ENCODE results near the gene ZMYND15.

ZMYND15 gene

DNA sequence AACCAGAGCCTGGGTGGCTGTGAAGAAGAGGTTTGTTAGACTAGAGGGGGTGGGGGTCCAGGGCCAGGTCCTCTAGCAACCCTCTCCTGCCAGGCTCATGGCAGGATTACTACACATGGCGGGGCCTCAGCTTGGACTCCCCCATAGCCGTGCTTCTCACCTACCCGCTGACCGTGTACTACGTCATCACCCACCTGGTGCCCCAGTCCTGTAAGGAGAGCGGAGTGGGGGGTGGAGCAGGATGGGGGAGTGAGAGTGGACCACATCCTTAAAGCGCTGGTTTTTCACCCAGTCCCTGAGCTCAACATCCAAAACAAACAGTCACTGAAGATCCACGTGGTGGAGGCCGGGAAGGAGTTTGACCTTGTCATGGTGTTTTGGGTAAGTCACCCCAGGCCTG, 4.3 kb downstream of the ZMYND15 start:
- DNase-seq = no peak

DNA sequence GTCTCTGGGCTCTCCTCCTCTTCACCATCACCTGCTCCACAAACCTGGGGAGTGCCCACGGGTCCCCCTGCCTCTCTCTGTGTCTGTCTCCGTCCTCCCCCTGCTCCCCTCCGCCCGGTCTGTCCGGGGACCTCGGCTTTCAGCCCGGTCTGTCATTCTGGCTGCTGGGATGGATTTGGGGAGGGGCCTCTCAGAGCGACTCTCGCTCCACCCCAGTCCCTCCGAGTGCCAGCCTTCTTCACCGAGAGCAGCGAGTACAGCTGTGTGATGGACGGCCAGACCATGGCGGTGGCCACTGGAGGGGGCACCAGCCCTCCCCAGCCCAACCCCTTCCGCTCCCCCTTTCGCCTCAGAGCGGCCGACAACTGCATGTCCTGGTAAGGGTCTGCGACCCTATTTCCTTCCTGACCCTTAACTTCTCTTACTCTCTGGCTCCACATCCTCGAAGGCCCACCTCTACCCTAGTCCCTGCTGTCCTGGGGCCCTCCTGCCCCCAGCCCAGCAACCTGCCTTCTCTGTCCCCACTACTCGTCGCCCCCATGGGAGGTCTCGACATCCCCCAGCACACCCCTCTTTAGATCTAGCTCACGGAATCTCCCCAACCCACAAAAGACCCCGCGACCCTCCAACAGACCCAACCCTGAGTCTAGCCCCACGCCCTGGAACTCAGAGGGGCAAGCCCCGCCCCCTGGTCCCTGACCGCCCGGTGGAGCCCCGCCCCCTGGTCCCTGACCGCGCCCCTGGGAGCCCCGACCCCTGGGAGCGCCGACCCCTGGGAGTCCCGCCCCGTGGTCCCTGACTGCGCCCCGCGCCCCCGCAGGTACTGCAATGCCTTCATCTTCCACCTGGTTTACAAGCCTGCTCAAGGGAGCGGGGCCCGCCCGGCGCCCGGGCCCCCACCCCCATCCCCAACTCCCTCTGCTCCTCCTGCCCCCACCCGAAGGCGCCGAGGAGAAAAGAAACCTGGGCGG, 5.7 kb downstream of the ZMYND15 start:
- DNase-seq = no peak

DNA sequence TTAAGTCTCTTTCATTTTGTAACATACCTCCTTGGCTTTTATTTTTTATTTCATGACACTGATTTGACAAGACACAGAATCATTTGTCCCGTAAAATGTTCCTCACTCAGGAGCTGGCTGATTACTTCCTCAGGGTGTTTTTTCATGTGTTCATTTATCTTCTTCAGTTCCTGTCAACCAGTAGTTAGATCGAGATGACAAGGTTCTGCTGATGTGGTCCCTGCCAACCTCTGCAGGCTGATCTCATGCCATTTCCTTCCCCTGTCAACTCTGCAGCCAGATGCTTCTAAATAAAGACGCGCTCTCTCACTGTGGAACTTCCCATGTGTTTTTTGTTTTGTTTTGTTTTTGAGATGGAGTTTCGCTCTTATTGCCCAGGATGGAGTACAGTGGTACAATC, 8.2 kb downstream of the ZMYND15 start:
- no peak for DNase-seq

DNA sequence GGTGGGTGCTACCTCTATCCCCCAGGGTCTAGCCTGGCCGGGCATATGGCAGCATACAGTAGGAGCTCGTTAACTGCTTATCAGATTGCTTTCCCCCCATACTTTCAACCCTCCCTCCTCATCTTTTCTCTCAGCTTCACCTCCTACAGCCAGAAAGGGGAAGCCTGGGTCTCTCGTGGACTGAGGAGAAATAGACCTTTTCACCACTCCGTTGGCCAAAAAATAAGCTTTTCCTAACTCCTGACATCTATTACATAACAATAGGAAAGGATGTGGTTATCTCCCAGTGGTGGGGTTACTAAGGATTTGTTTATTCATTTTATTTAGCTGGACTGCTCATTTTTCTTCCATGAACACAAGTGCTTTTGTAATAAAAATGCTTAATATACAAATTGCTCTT, 9.1 kb downstream of the ZMYND15 start:
- no peak for DNase-seq

DNA sequence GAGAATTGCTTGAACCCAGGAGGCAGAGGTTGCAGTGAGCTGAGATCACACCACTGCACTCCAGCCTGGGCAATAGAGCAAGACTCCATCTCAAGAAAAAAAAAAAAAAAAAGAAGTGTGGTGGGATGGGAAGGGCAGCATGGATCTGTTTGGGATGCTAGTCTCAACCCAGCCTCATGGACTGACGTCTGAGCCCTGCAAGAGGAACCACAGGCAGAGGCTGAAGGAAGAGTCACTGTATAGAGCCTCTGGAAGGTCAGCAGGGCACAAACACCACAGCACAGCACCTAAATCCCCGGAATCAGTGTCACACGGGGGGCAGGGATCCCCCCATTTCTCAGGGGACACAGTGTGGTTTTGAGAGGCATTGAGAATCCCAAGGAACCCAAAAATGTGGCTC, 11.0 kb downstream of the ZMYND15 start:
- no peak for DNase-seq

DNA sequence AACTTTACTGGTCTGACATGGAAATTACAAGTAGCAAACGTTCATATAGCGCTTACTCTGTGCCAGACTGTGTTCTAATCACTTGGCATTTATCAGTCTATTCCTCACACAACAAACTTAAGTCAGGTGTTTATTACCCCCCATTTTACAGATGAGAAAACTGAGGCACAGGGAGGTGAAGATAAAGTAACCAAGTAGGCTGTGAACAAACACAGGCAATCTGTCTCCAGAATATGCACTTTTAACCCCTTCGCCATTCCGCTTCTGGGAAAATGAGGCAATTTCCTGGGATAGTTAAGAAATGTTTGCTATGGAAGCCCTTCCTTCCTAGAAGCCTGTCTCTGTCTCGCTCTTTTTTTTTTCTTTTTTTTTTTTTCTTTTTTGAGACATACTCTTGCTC, 12.3 kb downstream of the ZMYND15 start:
- no peak for DNase-seq

DNA sequence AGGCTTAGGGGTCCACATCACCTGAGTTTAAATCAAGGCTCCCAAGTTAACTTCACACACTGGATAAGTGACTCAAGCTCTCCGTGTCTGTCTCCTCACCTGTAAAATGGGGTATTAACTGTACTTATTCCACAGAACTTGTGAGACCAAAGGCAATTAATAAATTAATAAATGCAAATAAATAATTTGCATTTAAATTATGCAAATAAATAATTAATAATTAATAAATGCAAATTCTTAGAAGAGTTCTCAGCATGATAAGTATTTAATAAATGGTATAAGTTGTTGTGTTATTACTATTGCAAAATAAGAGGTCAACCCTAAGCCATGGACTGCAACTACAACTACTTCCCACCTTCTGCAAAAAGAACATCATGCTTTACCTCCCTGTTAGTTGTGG, 13.8 kb downstream of the ZMYND15 start:
- DNase-seq = no peak

DNA sequence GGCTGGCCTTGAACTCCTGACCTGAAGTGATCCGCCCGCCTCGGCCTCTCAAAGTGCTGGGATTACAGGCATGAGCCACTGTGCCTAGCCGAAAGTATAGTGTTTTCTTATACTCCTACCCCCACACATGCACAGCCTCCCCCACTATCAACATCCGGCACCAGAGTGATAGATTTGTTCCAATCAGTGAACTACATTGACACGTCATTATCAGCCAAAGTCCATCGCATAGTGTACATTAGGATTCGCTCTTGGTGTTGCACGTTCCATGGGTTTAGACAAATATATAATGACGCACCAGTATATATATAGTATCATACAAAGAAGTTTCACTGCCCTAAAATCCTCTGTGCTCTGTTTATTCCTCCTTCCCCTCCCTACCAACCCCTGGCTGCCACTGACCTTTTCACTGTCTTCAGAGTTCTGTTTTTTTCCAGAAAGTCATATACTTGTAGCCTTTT, 20.2 kb downstream of the ZMYND15 start:
- DNase-seq = no peak

DNA sequence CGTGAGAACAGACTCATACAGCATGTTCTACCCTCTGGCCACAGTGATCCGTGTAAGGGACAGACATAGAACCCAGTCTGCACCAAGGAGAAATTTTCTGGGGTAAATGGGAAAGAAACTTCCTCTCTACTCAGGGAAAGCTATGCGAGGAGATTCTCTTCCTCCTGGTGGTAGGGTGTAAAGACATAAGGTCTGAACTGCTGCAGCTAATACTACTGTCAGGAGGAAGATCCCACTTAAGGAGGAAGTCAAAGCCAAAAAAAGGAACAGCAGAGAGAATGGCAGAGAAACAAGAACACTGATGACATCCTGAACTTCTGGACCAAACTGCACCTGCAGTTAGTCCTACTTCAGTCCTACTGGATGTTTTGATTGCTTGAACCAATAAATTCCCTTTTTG, 25.0 kb downstream of the ZMYND15 start:
- no peak for DNase-seq

DNA sequence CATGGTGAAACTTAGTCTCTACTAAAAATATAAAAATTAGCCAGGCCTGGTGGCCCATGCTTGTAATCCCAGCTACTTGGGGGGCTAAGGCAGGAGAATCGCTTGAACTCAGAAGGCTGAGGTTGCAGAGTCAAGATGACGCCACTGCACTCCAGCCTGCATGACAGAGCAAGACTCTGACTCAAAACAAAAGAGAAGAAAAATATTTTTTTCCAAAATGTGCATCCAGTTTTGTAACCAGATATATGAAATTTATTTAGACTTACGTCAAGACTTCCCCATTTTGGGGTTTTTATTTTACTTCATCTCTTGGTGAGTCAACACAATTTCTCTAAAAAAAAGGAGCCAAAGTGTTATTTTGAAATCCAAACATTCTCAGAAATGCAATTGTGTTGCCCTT, 26.6 kb downstream of the ZMYND15 start:
- no peak for DNase-seq

DNA sequence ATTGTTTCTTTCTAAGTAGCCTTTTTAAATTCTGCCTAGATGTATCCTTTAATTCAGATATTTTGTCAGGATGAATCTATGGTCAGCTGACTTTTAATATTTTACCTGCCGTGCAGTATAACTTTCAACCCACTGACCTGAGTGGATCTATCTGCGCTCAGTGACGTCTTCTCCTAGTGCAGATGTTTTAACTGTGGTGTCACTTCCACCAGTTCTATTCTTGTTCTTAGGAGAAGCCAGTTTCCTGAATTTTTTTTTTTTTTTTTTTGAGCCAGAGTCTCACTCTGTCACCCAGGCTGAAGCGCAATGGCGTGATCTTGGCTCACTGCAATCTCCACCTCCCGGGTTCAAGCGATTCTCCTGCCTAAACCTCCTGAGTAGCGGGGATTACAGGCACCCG, 27.1 kb downstream of the ZMYND15 start:
- no peak for DNase-seq

DNA sequence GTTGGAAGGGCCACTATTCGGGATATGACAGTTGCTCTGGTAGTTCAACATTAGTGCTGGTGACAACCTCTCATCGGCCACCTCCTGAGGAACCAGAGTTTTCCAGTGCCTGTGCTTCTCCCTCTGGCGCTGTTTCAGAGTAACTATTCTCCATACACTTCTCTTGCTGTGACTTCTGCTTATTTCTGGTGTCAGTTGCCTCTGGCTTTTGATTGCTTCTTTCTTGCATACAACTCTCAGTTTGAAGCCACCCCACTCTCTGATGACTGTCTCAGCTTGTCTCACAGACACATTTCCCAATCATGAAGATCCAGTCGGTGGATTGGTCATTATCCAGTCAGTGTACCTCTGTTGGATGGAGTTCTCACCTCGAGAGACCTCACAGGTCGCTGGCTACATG, 28.7 kb downstream of the ZMYND15 start:
- DNase-seq = no peak

DNA sequence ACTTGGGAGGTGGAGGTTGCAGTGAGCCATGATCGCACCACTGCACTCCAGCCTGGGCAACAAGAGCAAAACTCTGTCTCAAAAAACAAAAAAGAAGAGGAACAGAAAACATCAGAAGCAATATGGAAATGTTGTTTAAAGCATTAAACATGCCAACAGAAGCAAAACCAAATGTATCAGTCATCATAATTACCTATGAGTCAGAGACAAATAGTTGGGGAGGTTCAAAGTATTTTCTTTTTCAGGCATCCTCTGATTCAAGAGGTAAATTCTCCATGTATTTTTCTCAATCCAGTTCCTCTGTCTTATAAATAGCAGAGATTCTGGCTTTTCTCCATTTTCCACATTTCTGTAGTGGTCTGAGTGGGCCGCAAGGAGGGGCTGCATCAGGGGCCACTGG, 30.0 kb downstream of the ZMYND15 start:
- DNase-seq = no peak

DNA sequence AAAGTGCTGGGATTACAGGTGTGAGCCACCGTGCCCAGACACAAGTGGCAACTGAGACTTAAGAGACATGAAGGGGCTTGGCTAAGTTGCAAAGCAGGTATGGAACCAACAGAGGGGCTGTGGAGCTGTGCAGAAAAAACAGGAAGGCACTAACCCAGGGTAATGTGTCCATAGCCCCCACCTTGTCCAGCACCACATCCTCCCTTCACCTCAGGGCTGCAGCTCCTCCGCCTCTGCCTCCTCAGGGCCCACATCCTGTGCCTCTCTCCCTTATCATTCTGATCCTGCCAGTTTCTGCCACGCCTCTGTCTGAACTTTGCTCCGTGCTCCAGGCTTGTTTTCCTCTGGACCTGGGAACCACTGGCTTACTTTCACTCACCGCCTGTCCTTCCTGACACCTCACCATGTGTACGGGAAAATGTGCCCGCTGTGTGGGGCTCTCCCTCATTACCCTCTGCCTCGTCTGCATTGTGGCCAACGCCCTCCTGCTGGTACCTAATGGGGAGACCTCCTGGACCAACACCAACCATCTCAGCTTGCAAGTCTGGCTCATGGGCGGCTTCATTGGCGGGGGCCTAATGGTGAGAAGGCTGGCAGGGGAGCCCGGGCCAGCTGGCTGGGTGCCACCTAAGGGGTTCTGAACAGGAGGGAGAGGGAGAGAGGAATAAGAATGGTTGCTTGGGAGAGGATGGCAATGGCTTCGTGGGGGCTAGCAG, 32.0 kb downstream of the ZMYND15 start, which contains the start of gene TM4SF5:
Gene TM4SF5, plus strand, starts transcription at position 368 of the 716 bp plus-strand sequence. Its CDS starts 37 bp downstream, at position 405.
- no peak for DNase-seq

DNA sequence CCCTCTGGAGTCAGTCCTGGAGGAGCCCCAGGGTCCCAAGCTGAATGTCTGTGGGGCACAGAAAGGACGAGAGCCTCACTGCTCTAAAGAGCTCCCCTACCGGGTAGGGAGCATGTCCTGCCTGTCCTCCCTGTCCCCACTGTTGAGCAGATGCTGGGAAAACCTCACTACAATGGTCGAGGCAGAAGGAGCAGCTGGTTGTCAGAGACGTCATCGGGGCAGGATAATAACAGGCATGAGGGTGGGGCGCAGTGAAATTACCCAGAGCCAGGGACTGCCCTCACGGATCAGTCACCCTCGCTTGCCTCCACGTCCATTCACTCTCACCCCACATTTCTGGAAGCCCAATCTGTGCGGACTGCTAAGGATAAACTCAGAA, 32.6 kb downstream of the ZMYND15 start:
- DNase-seq = no peak

DNA sequence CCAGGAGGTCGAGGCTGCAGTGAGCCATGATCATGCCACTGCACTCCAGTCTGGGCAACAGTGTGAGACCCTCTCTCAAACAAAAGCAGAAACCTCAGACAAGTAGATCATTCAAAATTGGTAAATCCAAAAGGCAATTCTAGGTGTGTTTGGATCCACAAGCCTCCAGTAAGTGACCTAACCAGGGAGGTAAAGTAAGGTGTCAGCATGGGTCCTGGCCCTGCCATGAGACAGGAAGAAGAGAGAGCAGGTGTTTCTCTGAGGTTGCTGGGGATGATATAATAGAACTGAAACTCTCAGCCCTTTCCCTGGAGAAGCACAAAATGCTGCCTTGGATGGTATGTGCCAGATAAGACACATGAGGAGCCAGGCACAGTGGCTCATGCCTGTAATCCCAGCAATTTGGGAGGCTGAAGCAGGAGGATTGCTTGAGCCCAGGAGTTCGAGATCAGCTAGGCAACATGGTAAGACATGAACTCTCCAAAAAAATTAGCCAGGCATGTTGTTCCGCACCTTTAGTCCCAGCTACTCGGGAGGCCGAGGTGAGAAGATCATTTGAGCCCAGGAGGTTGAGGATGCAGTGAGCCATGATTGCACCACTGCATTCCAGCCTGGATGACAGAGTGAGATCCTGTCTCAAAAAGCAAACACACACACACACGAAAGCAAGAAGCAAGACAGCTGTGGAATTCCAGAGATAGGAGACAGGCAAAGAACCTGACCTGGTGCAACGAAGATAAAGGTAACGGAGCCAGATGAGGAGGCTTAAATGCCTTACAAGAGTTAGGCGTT, 38.5 kb downstream of the ZMYND15 start:
- no peak for DNase-seq

DNA sequence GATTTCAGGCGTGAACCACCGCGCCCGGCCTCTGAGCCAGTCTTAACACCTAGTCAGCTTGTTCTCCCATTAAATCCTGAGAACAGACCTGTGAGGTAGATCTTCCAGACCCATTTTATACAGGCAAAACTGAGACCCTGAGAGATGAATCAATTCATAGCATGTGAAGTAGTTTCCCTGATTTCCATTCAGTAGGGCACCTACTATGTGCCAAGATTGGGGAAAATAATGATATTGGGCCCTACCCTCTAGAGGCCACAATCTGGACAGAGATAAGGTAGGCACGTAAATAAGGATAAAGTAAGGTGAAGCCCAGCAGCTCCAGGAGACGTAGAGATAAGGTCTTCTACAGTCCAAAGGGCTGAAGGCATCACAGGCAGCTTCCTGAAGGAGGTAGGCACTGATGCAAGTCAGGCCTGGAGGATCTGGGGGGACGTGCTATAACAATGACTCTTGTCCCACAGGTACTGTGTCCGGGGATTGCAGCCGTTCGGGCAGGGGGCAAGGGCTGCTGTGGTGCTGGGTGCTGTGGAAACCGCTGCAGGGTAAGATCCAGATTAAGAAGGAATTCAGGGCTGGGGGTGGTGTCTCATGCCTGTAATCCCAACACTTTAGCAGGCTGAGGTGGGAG, 40.8 kb downstream of the ZMYND15 start:
- no peak for DNase-seq

DNA sequence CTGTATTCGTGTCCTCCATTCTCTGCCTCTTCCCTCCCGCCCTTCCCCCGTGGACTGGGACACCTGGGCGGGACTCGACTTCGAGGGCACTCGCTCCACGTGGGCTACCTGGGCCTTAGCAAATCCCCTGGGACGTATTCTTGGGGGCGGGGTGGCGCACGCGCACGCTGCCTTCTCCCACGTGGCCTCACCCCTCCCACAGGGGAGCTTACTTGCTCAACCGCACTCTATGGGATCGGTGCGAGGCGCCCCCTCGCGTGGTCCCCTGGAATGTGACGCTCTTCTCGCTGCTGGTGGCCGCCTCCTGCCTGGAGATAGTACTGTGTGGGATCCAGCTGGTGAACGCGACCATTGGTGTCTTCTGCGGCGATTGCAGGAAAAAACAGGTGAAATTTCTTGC, 43.0 kb downstream of the ZMYND15 start:
- DNase-seq = no peak

DNA sequence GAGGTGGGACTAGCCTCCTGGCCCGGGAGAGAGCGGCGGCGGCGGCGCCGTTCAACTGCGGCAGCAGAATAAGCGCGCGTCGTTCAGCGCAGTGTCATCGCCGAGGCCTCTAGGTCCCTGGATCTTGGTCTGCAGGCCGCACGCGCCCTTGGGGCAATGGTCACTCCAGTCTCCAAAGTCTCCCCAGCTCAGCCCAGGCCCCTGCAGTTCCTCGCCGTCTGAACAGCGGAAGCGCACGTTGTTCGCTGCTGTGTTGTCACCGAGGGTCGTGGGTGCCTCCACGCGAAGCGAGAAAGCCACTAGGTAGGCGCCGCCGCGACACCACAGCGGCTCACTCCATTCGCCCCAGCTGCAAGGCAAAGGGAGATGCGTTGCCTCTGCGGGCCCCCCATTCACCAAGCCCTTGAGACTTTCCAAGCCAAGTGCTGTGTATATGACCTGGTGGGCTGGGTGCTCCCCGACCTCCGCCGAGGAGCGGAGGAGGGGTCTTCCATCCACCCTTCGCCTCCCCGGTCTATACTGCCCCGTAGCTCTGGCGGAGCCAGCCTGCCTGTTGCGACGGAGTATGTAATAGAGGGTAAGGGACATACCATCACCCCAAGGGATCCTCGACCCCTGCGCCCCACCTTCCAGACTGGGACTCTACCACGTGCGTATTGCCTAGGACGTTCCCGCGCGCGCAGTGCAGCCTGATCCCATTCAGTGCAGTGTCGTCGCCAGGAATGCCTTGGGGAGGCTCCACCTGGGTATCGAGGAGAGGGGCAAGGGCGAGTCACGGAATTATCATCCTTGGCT, 45.9 kb downstream of the ZMYND15 start:
- no peak for DNase-seq

DNA sequence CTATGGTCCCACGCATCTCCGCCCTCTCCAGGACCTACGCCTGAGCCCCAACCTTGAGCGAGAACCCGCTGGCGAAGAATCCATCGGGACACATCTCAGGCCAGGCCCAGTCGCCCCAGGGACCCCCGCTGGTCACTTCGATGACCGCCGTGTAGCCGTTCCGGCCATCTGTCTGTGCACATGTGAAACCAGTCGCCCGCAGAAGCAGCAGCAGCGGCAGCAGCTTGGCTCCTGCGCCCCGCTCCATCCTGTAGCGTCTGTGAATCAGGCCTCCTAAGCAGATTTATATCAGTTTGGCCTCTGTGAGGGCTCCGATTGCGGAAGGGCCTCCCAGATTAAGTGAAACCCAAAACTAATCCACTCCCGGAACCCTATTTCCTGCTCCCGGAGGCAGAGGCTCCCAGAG, 46.5 kb downstream of the ZMYND15 start, which contains the start of gene VMO1:
Gene VMO1, minus strand, starts transcription at position 259 of the 406 bp plus-strand sequence. Its CDS starts 12 bp downstream, at position 247.
- no peak for DNase-seq

DNA sequence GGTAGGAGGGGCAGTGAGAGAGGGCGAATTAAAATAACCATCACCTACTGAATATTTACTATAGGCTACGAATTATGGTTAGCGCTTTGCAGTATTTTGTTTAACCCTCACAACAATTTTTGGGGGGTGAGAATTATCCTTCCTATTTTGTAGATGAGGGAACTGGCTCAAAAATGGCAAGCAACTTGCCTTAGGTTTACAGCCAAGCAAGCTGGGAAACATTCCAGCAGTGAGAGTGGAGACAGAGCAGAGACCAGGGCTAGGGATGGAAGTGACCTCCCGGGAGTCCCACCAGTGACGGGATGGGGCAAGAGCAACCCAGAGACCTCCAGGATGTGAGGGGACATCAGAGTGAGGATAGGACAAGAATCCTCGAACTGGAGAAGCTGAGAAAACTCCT, 46.9 kb downstream of the ZMYND15 start:
- DNase-seq = no peak
